Measurements from ENCODE around the gene AEBP1.
A peak's percentile ranks its signal among the peaks of the same experiment; 100 is the strongest.

AEBP1 gene

DNA sequence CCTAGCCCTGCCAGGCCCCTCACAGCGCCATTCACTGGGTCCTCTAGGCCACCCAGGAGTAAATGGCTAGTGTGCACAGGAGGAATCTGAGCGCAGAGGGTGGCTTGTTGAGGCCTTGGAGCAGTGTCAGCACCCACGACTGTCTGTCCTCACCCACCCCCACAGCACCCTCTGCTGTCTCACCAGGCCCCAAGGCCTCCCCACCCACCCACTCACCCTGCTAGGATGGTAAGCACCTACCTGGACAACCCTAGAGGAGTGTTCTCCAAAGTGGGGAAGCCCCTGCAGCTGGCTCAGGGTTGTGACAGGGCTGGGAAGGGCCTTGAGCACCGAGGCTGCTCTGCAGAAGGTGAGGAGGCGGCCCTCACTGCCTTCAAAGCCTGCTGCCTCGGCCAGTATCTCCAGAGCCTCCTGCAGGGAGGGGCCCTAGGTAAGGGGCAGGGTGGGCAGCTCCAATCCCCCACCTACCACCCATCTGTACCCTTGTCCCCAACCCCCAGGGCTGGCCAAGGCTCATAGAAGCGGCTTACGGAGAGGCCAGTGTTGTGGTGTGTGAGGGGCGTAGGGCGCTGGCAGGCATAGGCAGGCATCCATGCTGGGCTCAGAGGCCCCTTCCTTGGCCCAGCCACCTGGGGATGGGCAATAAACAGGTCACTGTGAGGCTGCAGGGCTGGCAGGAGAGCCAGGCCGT, 24.7 kb upstream of the AEBP1 start:
- peaks cover 56% of the 10 kb centered on the region for H3K36me3 ChIP-seq (ENCODE audit: insufficient read depth, low read length)
- H3K9ac ChIP-seq (ENCODE audit: low read depth, low read length): no peak overlapping the region
- H3K4me3 ChIP-seq (ENCODE audit: low read length): no peak overlapping the region
- H3K4me1 ChIP-seq (ENCODE audit: insufficient read depth, low read length): no peaks in the 10 kb centered on the region
- H3K27ac ChIP-seq (ENCODE audit: low read depth, low read length): no peak overlapping the region
- H3K9me3 ChIP-seq (ENCODE audit: insufficient read depth, low read depth, low read length): no peaks in the 10 kb centered on the region
- peaks cover 11% of the 10 kb centered on the region; the same call in 1 of the 2 replicates for H3K27me3 ChIP-seq (ENCODE audit: insufficient read depth, low read length)
- 96% methylated on average over 11 of the region's 11 CpGs for WGBS

DNA sequence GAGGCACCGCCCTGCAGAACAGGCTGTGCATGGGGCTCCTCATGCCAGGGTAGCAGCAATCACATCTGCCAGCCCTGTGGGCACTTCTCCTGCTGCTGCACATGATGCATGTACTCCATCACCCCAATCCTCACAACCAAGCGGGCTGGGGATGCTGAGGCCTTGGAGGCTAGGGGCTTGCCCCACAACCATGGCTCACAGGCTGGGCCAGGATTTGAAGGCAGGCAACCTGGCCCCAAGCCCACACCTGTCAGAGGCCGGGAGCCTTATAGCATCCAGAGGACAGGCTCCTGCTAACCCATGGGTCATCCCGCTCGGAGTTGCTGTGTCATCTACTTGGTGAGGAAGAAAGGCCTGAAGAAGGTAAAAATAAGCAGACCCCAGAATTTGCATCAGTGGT, 24.0 kb upstream of the AEBP1 start:
- Histone ChIP-seq H3K9ac (ENCODE audit: low read depth, low read length) (no peak overlapping the region), H3K36me3 (ENCODE audit: insufficient read depth, low read length) (peaks cover 56% of the 10 kb centered on the region), H3K9me3 (ENCODE audit: insufficient read depth, low read depth, low read length) (no peaks in the 10 kb centered on the region), H3K27me3 (ENCODE audit: insufficient read depth, low read length) (peaks cover 11% of the 10 kb centered on the region; the same call in 1 of the 2 replicates), H3K4me3 (ENCODE audit: low read length) (no peak overlapping the region), H3K4me1 (ENCODE audit: insufficient read depth, low read length) (no peaks in the 10 kb centered on the region), H3K27ac (ENCODE audit: low read depth, low read length) (no peak overlapping the region)
- 91% methylated on average over 5 of the region's 5 CpGs for WGBS

DNA sequence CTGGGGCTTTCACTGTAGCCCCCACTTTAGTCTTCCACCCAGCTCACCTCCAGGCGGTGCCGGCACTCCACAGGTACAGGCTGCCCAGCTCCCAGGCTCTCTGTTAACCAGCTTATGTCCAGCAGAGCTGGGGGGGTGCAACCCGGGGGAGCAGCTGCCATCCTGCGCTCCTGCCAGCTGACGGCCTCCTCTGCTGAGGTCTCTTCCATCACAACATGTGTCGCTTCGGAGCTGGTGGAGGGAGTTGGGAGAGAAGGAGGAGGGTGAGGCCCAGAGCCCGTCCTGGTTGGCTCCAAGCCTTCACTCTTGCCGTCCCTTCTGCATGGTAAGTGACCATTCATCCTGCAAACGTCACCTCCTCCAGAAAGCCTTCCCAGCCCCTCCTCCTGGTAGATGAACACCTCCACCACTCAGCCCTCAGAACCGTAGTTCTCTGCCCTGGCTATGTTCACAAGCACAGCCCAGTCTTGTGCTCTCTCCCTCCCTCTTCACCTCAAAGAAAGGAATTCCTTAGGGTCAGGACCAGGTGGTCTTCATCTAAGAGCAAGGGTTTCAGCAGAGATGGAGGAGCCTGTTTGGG, 23.4 kb upstream of the AEBP1 start:
- WGBS: 96% methylated on average over 10 of the region's 11 CpGs
- H3K9me3 ChIP-seq (ENCODE audit: insufficient read depth, low read depth, low read length): no peaks in the 10 kb centered on the region
- H3K27me3 ChIP-seq (ENCODE audit: insufficient read depth, low read length): peaks cover 11% of the 10 kb centered on the region; the same call in 1 of the 2 replicates
- H3K27ac ChIP-seq (ENCODE audit: low read depth, low read length): no peak overlapping the region
- peaks cover 49% of the 10 kb centered on the region for H3K36me3 ChIP-seq (ENCODE audit: insufficient read depth, low read length)
- no peak overlapping the region for H3K4me3 ChIP-seq (ENCODE audit: low read length)
- H3K9ac ChIP-seq (ENCODE audit: low read depth, low read length): no peak overlapping the region
- H3K4me1 ChIP-seq (ENCODE audit: insufficient read depth, low read length): no peaks in the 10 kb centered on the region

DNA sequence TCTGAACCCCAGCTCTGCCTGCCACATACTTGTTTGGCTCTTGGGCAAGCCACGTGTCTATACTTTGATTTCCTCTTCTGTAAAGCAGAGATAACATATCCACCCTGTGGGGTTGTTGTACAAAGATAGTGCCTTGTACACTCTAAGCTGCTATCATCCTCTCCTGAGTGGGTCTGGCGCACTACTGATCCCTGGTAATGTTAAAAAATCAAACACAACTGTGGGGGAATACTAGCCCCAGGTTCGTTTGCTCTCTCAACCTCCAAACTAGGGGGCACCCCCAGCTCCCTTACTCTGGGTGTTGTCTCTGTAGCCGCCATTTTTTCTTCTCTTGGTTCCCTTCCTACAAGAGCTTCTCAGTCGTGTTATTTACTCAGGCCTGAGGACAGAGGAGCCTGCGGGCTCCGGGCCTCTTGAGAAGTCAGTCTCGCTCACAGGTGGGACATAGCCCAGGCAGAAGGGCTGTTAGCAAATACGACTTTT, 22.8 kb upstream of the AEBP1 start:
- Histone ChIP-seq H3K4me1 (ENCODE audit: insufficient read depth, low read length) (no peaks in the 10 kb centered on the region), H3K27me3 (ENCODE audit: insufficient read depth, low read length) (peaks cover 11% of the 10 kb centered on the region; the same call in 1 of the 2 replicates), H3K9ac (ENCODE audit: low read depth, low read length) (no peak overlapping the region), H3K4me3 (ENCODE audit: low read length) (peak overlapping the region; percentile 96), H3K27ac (ENCODE audit: low read depth, low read length) (no peak overlapping the region), H3K9me3 (ENCODE audit: insufficient read depth, low read depth, low read length) (no peaks in the 10 kb centered on the region), H3K36me3 (ENCODE audit: insufficient read depth, low read length) (peaks cover 44% of the 10 kb centered on the region)
- 92% methylated on average over 9 of the region's 9 CpGs for WGBS

DNA sequence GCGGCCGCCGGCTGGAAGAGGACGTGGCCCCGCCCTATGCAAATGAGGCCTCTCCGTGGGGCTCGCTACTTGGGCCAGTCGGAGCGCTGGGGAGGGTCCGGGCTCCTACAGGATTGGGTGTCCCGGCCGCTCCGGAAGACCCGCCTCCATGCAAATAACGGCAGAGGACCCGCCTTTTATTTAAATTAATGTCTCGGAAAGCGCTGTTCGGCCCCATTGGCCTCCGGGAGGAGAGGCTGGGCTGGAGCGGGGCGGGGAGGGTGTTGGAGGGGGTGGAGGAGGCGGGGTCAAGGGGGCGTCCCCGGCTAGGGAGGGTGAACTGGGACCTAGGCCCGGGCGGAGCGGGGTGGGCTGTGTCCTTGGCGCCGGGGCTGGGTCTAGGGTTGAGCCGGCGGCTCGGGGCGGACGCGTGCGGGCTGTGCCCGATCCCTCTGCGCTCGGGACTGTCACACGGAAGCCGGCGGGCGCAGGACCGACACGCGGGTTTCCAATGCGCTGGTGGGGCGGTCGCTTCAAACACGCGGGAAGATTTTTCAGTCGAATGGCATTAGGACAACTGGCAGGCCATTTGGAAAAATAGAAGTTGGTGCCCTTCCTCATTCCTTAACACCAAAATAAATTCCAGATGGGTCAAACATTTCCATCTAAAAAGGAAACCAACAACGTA, 21.5 kb upstream of the AEBP1 start:
- Histone ChIP-seq H3K36me3 (ENCODE audit: insufficient read depth, low read length) (peaks cover 30% of the 10 kb centered on the region), H3K27ac (ENCODE audit: low read depth, low read length) (no peak overlapping the region)
- under 1% methylated on average over 53 of the region's 54 CpGs for WGBS

DNA sequence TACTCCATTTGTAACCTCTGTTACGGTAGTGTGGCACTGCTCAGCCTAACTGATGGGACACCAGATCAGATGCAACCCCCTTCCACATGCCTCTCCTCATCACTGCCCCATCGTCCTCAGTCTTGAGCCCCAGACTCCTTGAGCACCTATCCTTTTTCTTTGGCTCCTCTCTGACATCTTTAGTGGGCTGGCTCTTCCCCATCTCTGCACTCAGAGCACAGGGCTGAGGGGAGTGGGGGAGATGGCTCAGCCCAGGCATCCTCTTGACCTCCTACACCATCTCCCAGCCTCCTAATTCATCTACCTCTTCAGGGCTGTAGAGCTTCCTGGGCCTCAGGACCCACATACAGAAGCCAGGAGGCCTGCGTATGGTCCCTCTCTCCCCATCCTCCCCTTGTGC, 20.3 kb upstream of the AEBP1 start:
- Histone ChIP-seq H3K36me3 (ENCODE audit: insufficient read depth, low read length) (peaks cover 19% of the 10 kb centered on the region), H3K9ac (ENCODE audit: low read depth, low read length) (no peak overlapping the region), H3K27ac (ENCODE audit: low read depth, low read length) (no peak overlapping the region), H3K4me1 (ENCODE audit: insufficient read depth, low read length) (no peaks in the 10 kb centered on the region), H3K9me3 (ENCODE audit: insufficient read depth, low read depth, low read length) (no peaks in the 10 kb centered on the region), H3K27me3 (ENCODE audit: insufficient read depth, low read length) (peaks cover 11% of the 10 kb centered on the region; the same call in 1 of the 2 replicates), H3K4me3 (ENCODE audit: low read length) (no peak overlapping the region)
- WGBS: 87% methylated on average over 3 of the region's 3 CpGs

More for the DNA sequence above, 21.5 kb upstream of the AEBP1 start:
- Histone ChIP-seq H3K9ac (ENCODE audit: low read depth, low read length) (peak overlapping the region; percentile 61), H3K27me3 (ENCODE audit: insufficient read depth, low read length) (peaks cover 11% of the 10 kb centered on the region; the same call in 1 of the 2 replicates), H3K9me3 (ENCODE audit: insufficient read depth, low read depth, low read length) (no peaks in the 10 kb centered on the region), H3K4me1 (ENCODE audit: insufficient read depth, low read length) (no peaks in the 10 kb centered on the region), H3K4me3 (ENCODE audit: low read length) (peak overlapping the region; percentile 61)

DNA sequence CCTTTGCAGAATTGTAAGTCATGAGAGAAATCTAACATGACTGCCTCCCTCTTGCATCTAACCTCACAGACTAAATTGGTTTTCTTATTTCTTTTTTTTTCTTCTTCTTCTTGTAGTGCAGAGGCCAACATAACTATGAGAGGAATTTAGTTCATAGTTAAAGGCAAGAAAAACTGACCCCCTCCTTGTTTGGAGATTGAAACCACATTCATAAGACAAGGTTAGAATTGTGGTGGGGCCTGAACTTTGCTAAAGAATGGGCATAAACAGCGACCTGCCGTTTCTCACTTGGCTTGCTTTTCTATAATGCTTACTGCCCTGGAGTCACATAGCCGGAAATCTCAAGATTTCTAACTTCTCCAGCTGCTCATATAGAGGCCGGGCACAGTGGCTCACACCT, 19.4 kb upstream of the AEBP1 start:
- WGBS: 93% methylated on average over 4 of the region's 4 CpGs
- no peak overlapping the region for H3K9ac ChIP-seq (ENCODE audit: low read depth, low read length)
- H3K9me3 ChIP-seq (ENCODE audit: insufficient read depth, low read depth, low read length): no peaks in the 10 kb centered on the region
- H3K27ac ChIP-seq (ENCODE audit: low read depth, low read length): no peak overlapping the region
- no peaks in the 10 kb centered on the region for H3K4me1 ChIP-seq (ENCODE audit: insufficient read depth, low read length)
- H3K27me3 ChIP-seq (ENCODE audit: insufficient read depth, low read length): peaks cover 11% of the 10 kb centered on the region; the same call in 1 of the 2 replicates
- no peak overlapping the region for H3K4me3 ChIP-seq (ENCODE audit: low read length)
- peaks cover 11% of the 10 kb centered on the region for H3K36me3 ChIP-seq (ENCODE audit: insufficient read depth, low read length)

DNA sequence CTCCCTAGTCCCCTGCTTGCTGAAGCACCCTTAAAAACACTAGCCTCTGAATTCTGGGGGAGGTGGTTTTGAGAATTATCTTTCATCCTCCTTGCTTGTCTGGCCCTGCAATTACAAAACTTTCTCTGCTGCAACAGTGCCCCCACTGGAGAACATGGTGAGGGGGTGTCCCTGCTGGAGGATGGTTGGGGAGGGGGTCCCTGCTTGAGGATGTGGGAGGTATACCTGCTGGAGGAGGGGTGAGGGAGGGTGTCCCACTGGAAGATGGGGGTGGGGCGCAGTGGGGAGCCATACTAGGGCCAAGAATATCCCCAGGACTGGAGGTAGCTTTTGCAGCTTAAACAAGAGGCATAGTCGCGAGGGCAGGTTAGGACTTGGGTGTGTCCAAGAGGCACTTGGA, 18.6 kb upstream of the AEBP1 start:
- H3K27ac ChIP-seq (ENCODE audit: low read depth, low read length): no peak overlapping the region
- WGBS: 83% methylated on average over 3 of the region's 3 CpGs
- no peaks in the 10 kb centered on the region for H3K9me3 ChIP-seq (ENCODE audit: insufficient read depth, low read depth, low read length)

DNA sequence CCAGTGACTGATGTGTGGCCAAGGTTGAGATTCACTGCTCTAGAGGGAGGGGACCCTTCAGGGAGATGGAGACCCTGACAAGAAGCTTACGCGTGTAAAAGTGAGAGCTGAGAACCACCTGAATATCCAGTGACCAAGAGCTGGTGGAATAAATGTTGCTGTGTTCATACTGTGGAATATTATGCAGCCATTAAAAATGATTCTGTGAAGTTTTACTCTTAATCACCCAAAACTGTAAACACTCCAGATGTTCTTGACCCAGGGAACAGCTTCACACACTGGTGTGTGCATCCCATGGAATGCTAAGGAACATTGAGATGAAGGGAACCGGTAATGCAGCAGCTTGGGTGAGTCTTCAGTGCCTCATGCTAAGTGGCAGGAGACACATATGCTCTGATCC, 17.5 kb upstream of the AEBP1 start:
- H3K4me1 ChIP-seq (ENCODE audit: insufficient read depth, low read length): no peaks in the 10 kb centered on the region
- H3K4me3 ChIP-seq (ENCODE audit: low read length): no peak overlapping the region
- no peak overlapping the region for H3K27ac ChIP-seq (ENCODE audit: low read depth, low read length)
- H3K36me3 ChIP-seq (ENCODE audit: insufficient read depth, low read length): no peaks in the 10 kb centered on the region
- 95% methylated on average over 3 of the region's 3 CpGs for WGBS
- no peak overlapping the region for H3K9ac ChIP-seq (ENCODE audit: low read depth, low read length)
- H3K9me3 ChIP-seq (ENCODE audit: insufficient read depth, low read depth, low read length): no peaks in the 10 kb centered on the region
- H3K27me3 ChIP-seq (ENCODE audit: insufficient read depth, low read length): peaks cover 11% of the 10 kb centered on the region; the same call in 1 of the 2 replicates

More for the DNA sequence above, 18.6 kb upstream of the AEBP1 start:
- Histone ChIP-seq H3K4me3 (ENCODE audit: low read length) (no peak overlapping the region), H3K4me1 (ENCODE audit: insufficient read depth, low read length) (no peaks in the 10 kb centered on the region), H3K36me3 (ENCODE audit: insufficient read depth, low read length) (0 out of 2 replicates have a peak, but pooled peaks cover 2% of the 10 kb centered on the region), H3K9ac (ENCODE audit: low read depth, low read length) (no peak overlapping the region), H3K27me3 (ENCODE audit: insufficient read depth, low read length) (peaks cover 11% of the 10 kb centered on the region; the same call in 1 of the 2 replicates)

- Histone ChIP-seq H3K9ac (ENCODE audit: low read depth, low read length) (no peak overlapping the region), H3K36me3 (ENCODE audit: insufficient read depth, low read length) (no peaks in the 10 kb centered on the region), H3K27ac (ENCODE audit: low read depth, low read length) (no peak overlapping the region), H3K4me3 (ENCODE audit: low read length) (no peak overlapping the region), H3K9me3 (ENCODE audit: insufficient read depth, low read depth, low read length) (no peaks in the 10 kb centered on the region), H3K27me3 (ENCODE audit: insufficient read depth, low read length) (peaks cover 8% of the 10 kb centered on the region; the same call in 1 of the 2 replicates), H3K4me1 (ENCODE audit: insufficient read depth, low read length) (no peaks in the 10 kb centered on the region)
- 86% methylated on average over 20 of the region's 20 CpGs for WGBS
Measured at GRCh38 chr7:44087911-44088838, 16.0 kb upstream of the AEBP1 start.
